Measurements from ENCODE around the gene SYTL2. TPM values are rescaled to one million over a fixed set of nuclear protein-coding genes. Genes with fewer than 3 reads are reported as not detected.

The SYTL2 gene
- total RNA-seq, 5 donors from 2014 or later (not counting 1 experiment from before 2014, with no cell fraction given): 19.8 to 85.4 (median 31.3) TPM

DNA sequence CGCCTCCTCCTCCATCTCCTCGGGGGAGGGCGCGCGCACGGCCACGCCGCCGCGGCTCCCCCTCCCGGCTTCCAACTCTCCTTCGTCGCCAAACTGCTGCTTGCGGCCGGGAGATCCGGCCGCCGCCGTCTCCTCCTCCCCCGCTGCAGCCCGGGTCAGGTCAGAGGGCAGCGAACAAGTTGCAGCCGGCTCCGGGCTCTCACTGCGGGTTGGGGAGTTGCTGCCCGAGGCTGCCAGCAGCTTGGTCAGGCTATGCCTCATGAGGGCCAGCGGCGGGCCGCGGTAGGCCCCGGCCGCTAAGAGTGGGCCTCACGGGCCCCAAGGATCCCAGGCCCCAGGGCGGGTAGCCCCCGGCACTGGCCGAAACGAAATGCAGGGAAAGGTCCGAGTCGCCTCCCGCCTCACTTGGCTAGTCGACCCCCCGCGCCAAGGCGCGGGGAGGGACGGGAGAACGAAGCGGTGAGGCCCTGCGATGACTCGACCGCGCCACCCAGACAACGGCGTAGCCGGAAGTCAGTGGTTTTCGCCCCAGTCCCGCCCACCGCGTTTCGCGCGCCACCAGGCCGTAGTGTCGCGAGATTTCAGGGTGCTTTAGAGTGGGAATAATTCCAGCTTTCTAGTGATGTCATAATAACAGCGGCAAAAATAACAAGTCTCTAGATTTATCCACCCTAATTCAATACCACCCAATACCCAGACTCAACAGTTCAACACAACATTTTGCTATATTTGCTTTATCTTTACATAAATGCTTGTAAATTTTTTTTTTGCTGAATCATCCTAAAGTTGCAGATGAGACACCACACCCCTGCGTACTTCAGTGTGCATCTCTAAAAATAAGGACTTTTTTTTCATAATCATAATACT is 146.1 kb downstream of the SYTL2 start, which contains the start of gene CREBZF:
TSS of gene CREBZF (minus strand) at position 515 of the 867 bp plus-strand sequence. CDS start at position 261, 254 bp downstream.
- CTCF ChIA-PET: interaction anchor here in 1 of 2 donors (0.5 to 1.1 kb wide), 5 partner anchors 15 to 355 kb away, joined by 3 to 4 read pairs (median 3); partner anchors contain the start of gene TMEM126A
- Mint-ChIP-seq H3K9me3 (no peaks in the 10 kb centered on the region), H3K4me1 (peaks cover 39 to 48% (median 43%) of the 10 kb centered on the region in 3 donors), H3K27me3 (no peaks in the 10 kb centered on the region), H3K4me3 (peak within 1 kb of the TSS; percentile 98 to 100 (median 100)), H3K36me3 (peaks cover 21% of the 10 kb centered on the region), H3K27ac (peak within 1 kb of the TSS; percentile 99)
- POLR2A ChIA-PET: interaction anchor here (0.6 to 4.9 kb wide), 7 partner anchors 16 to 638 kb away, joined by 3 to 36 read pairs (median 3); partner anchors contain the start of genes TMEM126B (in 2 of the 2) and TMEM126A (in 1 of the 2)
- peak within 1 kb of the TSS; percentile 81 to 99 for H3K4me3 ChIP-seq (ENCODE audit: control insufficient read depth in 1 of 2, extremely low read depth in 1 of 2, low read length in 1 of 2)
- peak within 1 kb of the TSS; percentile 99 for H3K27ac ChIP-seq (ENCODE audit: low read length)
- no peaks in the 10 kb centered on the region for H3K9me3 ChIP-seq
- ATAC-seq (replicated peaks in 1 of 4): peak; percentile 76 to 80 (median 78)
- peaks cover 8 to 29% of the 10 kb centered on the region in 2 experiments for H3K4me1 ChIP-seq (ENCODE audit: control insufficient read depth in 1 of 2, extremely low read depth in 1 of 2, insufficient read depth in 2 of 2, low read length in 2 of 2)
- DNase-seq: peak; percentile 80 to 94 (median 88)
- H3K36me3 ChIP-seq (ENCODE audit: control insufficient read depth in 2 of 2, extremely low read depth in 1 of 2, insufficient read depth in 1 of 2, low read length in 1 of 2): peaks cover 0 to 8% of the 10 kb centered on the region in 2 donors
- under 1% methylated on average over 59 of the region's 67 CpGs for WGBS (ENCODE audit: insufficient coverage)
- no peaks in the 10 kb centered on the region for H3K27me3 ChIP-seq (replicated peaks in 1 of 2; ENCODE audit: control insufficient read depth in 2 of 2, extremely low read depth in 1 of 2, insufficient read depth in 2 of 2, low read length in 1 of 2)

DNA sequence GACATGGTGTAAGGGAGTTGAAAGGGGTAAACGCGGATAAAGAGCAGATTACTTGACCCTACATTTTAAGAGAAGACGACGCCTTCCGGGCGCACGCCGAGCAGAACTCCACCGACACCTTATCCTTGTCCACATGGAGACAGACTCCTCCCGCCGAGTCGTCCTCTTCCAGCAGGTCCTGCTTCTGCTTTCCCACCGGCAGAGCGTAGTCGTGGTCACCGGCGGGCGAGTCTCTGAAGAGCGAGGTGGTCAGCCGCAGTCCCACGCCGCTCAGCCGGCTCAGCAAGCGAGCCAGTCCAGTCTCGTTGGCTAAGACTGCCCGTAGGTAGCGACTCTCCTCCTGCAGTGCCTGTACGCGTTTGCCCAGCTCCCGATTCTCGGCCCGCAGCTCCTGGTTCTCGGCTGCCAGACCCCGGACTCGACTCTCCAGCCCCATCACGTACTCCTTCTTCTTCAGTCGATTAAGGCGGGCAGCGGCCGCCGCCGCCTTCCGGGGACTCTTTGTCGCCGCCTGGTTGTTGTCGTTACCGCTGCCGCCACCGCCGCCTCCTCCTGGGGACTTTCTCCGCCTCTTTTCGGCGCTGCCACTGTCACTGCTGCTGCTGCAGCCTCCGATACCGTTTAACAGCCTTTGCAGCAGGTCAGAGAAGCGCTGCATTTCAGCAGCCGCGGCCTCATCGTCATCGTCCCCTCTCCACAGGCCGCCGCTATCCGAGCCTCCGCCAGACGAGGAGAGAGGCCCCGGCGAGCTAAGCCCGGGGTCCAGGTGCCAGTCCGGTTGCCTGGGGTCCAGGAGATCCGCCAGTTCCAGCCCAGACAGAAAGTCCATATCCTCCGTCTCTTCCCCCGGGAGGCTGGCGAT is 147.0 kb downstream of the SYTL2 start:
- POLR2A ChIA-PET: interaction anchor here (0.6 to 4.9 kb wide), 8 partner anchors 10 to 554 kb away, joined by 3 to 36 read pairs (median 3); partner anchors contain the start of genes TMEM126B (in 2 of the 2) and TMEM126A (in 1 of the 2)
- peaks cover 0 to 13% of the 10 kb centered on the region in 2 donors for H3K36me3 ChIP-seq (ENCODE audit: control insufficient read depth in 2 of 2, extremely low read depth in 1 of 2, insufficient read depth in 1 of 2, low read length in 1 of 2)
- ATAC-seq (replicated peaks in 1 of 4) (peak; percentile 83 to 88 (median 86)), DNase-seq (peak; percentile 73 to 95 (median 90))
- H3K4me3 ChIP-seq (ENCODE audit: control insufficient read depth in 1 of 2, extremely low read depth in 1 of 2, low read length in 1 of 2): peak overlapping the region; percentile 81 to 99
- H3K4me1 Mint-ChIP-seq: peaks cover 48 to 55% (median 51%) of the 10 kb centered on the region in 3 donors
- CTCF ChIA-PET: interaction anchor here (0.6 to 1.5 kb wide), 5 partner anchors 16 to 356 kb away, joined by 3 to 6 read pairs (median 3); partner anchors contain the start of genes TMEM126A (in 2 of the 2) and TMEM126B (in 1 of the 2)
- H3K9me3 ChIP-seq: no peaks in the 10 kb centered on the region
- H3K36me3 Mint-ChIP-seq: peaks cover 22% of the 10 kb centered on the region
- H3K4me3 Mint-ChIP-seq: peak overlapping the region; percentile 98 to 100 (median 100)
- H3K4me1 ChIP-seq (ENCODE audit: control insufficient read depth in 1 of 2, extremely low read depth in 1 of 2, insufficient read depth in 2 of 2, low read length in 2 of 2): peaks cover 8 to 32% of the 10 kb centered on the region in 2 experiments
- H3K27ac ChIP-seq (ENCODE audit: low read length): peak overlapping the region; percentile 99
- H3K27me3 ChIP-seq (replicated peaks in 1 of 2; ENCODE audit: control insufficient read depth in 2 of 2, extremely low read depth in 1 of 2, insufficient read depth in 2 of 2, low read length in 1 of 2): no peaks in the 10 kb centered on the region
- H3K27ac Mint-ChIP-seq: peak overlapping the region; percentile 99
- under 1% methylated on average over 71 of the region's 73 CpGs for WGBS (ENCODE audit: insufficient coverage)
- no peaks in the 10 kb centered on the region for H3K27me3 Mint-ChIP-seq
- no peaks in the 10 kb centered on the region for H3K9me3 Mint-ChIP-seq

DNA sequence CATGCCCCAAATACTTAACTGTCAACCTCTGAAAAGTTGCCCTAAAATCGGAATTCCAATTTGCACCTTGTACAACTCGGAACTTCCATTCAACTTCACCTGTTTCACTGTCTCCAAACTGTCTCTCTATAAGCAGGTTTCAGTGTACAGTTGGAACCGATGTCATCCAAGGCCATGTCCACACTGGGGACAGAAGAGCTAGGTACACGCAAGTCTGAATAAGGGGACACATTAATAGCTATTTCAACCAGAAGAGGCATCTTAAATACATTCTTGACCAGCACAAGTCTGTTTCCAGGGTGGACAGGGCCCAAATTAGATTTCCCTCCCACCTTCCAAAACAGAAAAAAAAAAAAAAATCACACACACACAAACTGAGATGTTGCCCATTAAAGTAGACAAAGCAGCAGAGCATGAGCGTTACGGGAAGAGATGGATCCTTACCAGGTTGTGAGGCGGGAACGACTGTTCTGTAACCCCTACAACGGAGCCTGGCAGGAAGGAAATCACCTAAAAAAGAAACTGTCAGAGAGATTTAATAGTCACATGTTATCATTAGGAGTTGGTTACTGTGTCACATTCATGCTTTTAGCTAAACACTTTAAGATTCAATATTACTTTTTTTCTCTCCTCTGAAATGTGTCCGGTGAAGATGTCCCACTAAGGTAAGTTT is 147.7 kb downstream of the SYTL2 start:
- Mint-ChIP-seq H3K4me3 (peak overlapping the region; percentile 98 to 100 (median 100)), H3K9me3 (no peaks in the 10 kb centered on the region), H3K27ac (peak overlapping the region; percentile 99), H3K27me3 (no peaks in the 10 kb centered on the region), H3K4me1 (peaks cover 55 to 59% (median 56%) of the 10 kb centered on the region in 3 donors), H3K36me3 (peaks cover 27% of the 10 kb centered on the region)
- DNase-seq: peak in 3 of 35 experiments; percentile 2 to 58 (median 9)
- Histone ChIP-seq H3K27me3 (replicated peaks in 1 of 2; ENCODE audit: control insufficient read depth in 2 of 2, extremely low read depth in 1 of 2, insufficient read depth in 2 of 2, low read length in 1 of 2) (no peaks in the 10 kb centered on the region), H3K4me1 (ENCODE audit: control insufficient read depth in 1 of 2, extremely low read depth in 1 of 2, insufficient read depth in 2 of 2, low read length in 2 of 2) (peaks cover 8 to 32% of the 10 kb centered on the region in 2 experiments), H3K27ac (ENCODE audit: low read length) (peak overlapping the region; percentile 99), H3K4me3 (ENCODE audit: control insufficient read depth in 1 of 2, extremely low read depth in 1 of 2, low read length in 1 of 2) (peak overlapping the region; percentile 81 to 99), H3K36me3 (ENCODE audit: control insufficient read depth in 2 of 2, extremely low read depth in 1 of 2, insufficient read depth in 1 of 2, low read length in 1 of 2) (peaks cover 0 to 18% of the 10 kb centered on the region in 2 donors), H3K9me3 (no peaks in the 10 kb centered on the region)
- POLR2A ChIA-PET: interaction anchor here (0.7 to 4.9 kb wide), 7 partner anchors 9 to 555 kb away, joined by 3 to 36 read pairs (median 3); partner anchors contain the start of genes TMEM126B (in 2 of the 2) and TMEM126A (in 1 of the 2)
- 14% methylated on average over 4 of the region's 10 CpGs for WGBS (ENCODE audit: insufficient coverage)
- CTCF ChIA-PET: interaction anchor here (0.5 to 1.5 kb wide), 7 partner anchors 16 to 306 kb away, joined by 3 to 6 read pairs (median 4); partner anchors contain the start of genes TMEM126A (in 2 of the 2) and TMEM126B (in 1 of the 2)
- ATAC-seq (replicated peaks in 1 of 4): peak in 1 of 4 experiments; percentile 11

DNA sequence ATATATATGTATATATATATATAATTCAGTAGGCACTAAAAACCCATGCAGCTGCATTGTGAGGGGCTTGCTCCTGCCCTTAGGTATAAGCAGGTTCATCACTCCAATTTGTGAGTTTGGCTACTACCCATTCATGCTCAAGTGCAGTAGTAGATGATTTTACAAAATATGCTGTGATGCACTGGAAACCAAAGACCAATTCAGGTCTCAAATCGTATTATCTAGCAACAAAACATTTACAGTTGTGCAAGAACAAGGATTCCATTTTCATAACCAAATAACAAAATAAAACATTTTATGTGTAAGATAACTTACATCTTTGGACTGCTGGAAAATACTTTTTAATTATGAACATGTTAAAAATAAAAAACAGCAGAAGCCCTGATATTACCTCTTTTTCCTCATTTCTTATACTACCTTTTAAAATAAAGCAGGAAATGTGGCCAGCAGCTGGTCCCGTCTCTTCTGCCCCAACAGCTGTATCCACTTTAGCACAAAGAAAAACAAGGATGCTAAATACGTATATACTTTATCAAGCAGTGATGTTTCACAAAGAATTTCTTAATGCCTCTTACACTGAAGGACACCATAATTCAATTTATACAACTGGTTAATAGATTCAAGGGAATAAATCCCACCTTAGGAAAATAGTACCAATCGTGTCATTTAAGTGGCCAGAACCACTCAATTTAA is 148.8 kb downstream of the SYTL2 start:
- ATAC-seq (replicated peaks in 1 of 4) (no peak), DNase-seq (no peak)
- Mint-ChIP-seq H3K4me1 (peaks cover 56 to 63% (median 61%) of the 10 kb centered on the region in 3 donors), H3K27me3 (no peaks in the 10 kb centered on the region), H3K9me3 (no peaks in the 10 kb centered on the region), H3K27ac (no peak overlapping the region), H3K36me3 (peaks cover 28% of the 10 kb centered on the region), H3K4me3 (peak overlapping the region; percentile 57 to 100 (median 98))
- no CpG with 5 or more reads among the region's 4 CpGs for WGBS (ENCODE audit: insufficient coverage)
- ChIA-PET POLR2A (interaction anchor here (0.6 to 4.9 kb wide), 4 partner anchors 11 to 161 kb away, joined by 3 to 36 read pairs (median 3); partner anchors contain the start of gene TMEM126A (in 2 of the 2)), CTCF (interaction anchor here in 1 of 2 donors (0.6 kb wide), 1 partner anchor 59 kb away, joined by 3 read pairs; no protein-coding TSS in a partner anchor)
- H3K36me3 ChIP-seq (ENCODE audit: control insufficient read depth in 2 of 2, extremely low read depth in 1 of 2, insufficient read depth in 1 of 2, low read length in 1 of 2): peaks cover 0 to 22% of the 10 kb centered on the region in 2 donors
- no peak overlapping the region for H3K4me3 ChIP-seq (ENCODE audit: control insufficient read depth in 1 of 2, extremely low read depth in 1 of 2, low read length in 1 of 2)
- H3K27ac ChIP-seq (ENCODE audit: low read length): no peak overlapping the region
- H3K9me3 ChIP-seq: no peaks in the 10 kb centered on the region
- H3K4me1 ChIP-seq (ENCODE audit: control insufficient read depth in 1 of 2, extremely low read depth in 1 of 2, insufficient read depth in 2 of 2, low read length in 2 of 2): peaks cover 8 to 32% of the 10 kb centered on the region in 2 experiments
- H3K27me3 ChIP-seq (replicated peaks in 1 of 2; ENCODE audit: control insufficient read depth in 2 of 2, extremely low read depth in 1 of 2, insufficient read depth in 2 of 2, low read length in 1 of 2): no peaks in the 10 kb centered on the region

DNA sequence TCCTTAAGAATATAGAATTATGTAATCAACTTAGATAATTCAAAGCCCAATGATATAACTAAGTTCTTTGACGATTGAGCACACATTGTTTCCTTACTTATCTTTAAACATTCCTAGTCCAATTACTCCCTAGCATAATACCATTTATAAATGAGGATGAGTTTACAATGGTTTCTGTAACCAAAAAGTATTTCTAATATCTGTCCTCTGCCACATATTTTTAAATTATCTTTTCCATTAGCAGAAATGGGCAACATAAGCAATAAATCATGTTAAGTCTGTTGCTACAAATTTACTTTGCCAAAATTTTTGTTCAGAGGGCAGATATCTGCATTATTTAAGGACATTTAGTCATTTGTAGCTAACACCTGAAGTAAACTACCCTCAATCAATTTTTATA is 152.8 kb downstream of the SYTL2 start:
- Mint-ChIP-seq H3K4me1 (peaks cover 49 to 61% (median 60%) of the 10 kb centered on the region in 3 donors), H3K4me3 (no peak overlapping the region), H3K27ac (no peak overlapping the region), H3K27me3 (no peaks in the 10 kb centered on the region), H3K9me3 (no peaks in the 10 kb centered on the region), H3K36me3 (peaks cover 43% of the 10 kb centered on the region)
- peaks cover 0 to 45% of the 10 kb centered on the region in 2 donors for H3K36me3 ChIP-seq (ENCODE audit: control insufficient read depth in 2 of 2, extremely low read depth in 1 of 2, insufficient read depth in 1 of 2, low read length in 1 of 2)
- ATAC-seq (replicated peaks in 1 of 4): no peak
- H3K4me3 ChIP-seq (ENCODE audit: control insufficient read depth in 1 of 2, extremely low read depth in 1 of 2, low read length in 1 of 2): no peak overlapping the region
- DNase-seq: no peak
- no peaks in the 10 kb centered on the region for H3K27me3 ChIP-seq (replicated peaks in 1 of 2; ENCODE audit: control insufficient read depth in 2 of 2, extremely low read depth in 1 of 2, insufficient read depth in 2 of 2, low read length in 1 of 2)
- ChIA-PET CTCF (interaction anchor here (0.7 to 3.6 kb wide), 3 partner anchors 10 to 657 kb away, joined by 3 to 10 read pairs (median 6); partner anchors contain the start of gene TMEM126A (in 1 of the 2)), POLR2A (interaction anchor here (0.6 to 2.6 kb wide), 2 partner anchors 10 to 203 kb away, joined by 3 to 26 read pairs; partner anchors contain the start of gene TMEM126A (in 1 of the 2))
- no peak overlapping the region for H3K27ac ChIP-seq (ENCODE audit: low read length)
- no peaks in the 10 kb centered on the region for H3K9me3 ChIP-seq
- peaks cover 6 to 23% of the 10 kb centered on the region in 2 experiments for H3K4me1 ChIP-seq (ENCODE audit: control insufficient read depth in 1 of 2, extremely low read depth in 1 of 2, insufficient read depth in 2 of 2, low read length in 2 of 2)
- no CpG with 5 or more reads among the region's 1 CpG for WGBS (ENCODE audit: insufficient coverage)

Measured in T-cell (primary cell).